Measurements from ENCODE around the gene C9orf78.

C9orf78 gene

GRCh38 chr9:129845373-129845772 lies 10.3 kb upstream of the C9orf78 start:
- DNase-seq (ENCODE audit: low read depth in 2 of 2): no peak

- DNase-seq (ENCODE audit: low read depth in 2 of 2): no peak
Observed at GRCh38 chr9:129841071-129841470, 6.0 kb upstream of the C9orf78 start.

GRCh38 chr9:129840034-129840433 lies 5.0 kb upstream of the C9orf78 start:
- no peak for DNase-seq (ENCODE audit: low read depth in 2 of 2)

GRCh38 chr9:129839324-129840023 lies 4.4 kb upstream of the C9orf78 start:
- no peak for DNase-seq (ENCODE audit: low read depth in 2 of 2)

GRCh38 chr9:129838707-129839259 lies 3.7 kb upstream of the C9orf78 start:
- DNase-seq (ENCODE audit: low read depth in 2 of 2): no peak

GRCh38 chr9:129836311-129837007 lies 1.4 kb upstream of the C9orf78 start:
- DNase-seq (ENCODE audit: low read depth in 2 of 2): peak in 1 of 2 donors; percentile 21

GRCh38 chr9:129835860-129836223 lies 767 bp upstream of the C9orf78 start:
- DNase-seq (ENCODE audit: low read depth in 2 of 2): no peak

GRCh38 chr9:129834489-129835127 lies 467 bp downstream of the C9orf78 start:
- DNase-seq (ENCODE audit: low read depth in 2 of 2): peak in 1 of 2 donors; percentile 12

GRCh38 chr9:129832982-129833381 lies 2.1 kb downstream of the C9orf78 start:
- no peak for DNase-seq (ENCODE audit: low read depth in 2 of 2)

GRCh38 chr9:129828969-129829368 lies 6.1 kb downstream of the C9orf78 start:
- no peak for DNase-seq (ENCODE audit: low read depth in 2 of 2)

GRCh38 chr9:129828051-129828450 lies 7.0 kb downstream of the C9orf78 start:
- DNase-seq (ENCODE audit: low read depth in 2 of 2): no peak

- DNase-seq (ENCODE audit: low read depth in 2 of 2): no peak
Observed at GRCh38 chr9:129826759-129827158, 8.3 kb downstream of the C9orf78 start.

- DNase-seq (ENCODE audit: low read depth in 2 of 2): no peak
Observed at GRCh38 chr9:129826344-129826743, 8.7 kb downstream of the C9orf78 start.

GRCh38 chr9:129823935-129824601 lies 11.0 kb downstream of the C9orf78 start, which contains the start of gene TOR1A:
Gene TOR1A (minus strand): TSS chr9:129824136. CDS start chr9:129824085, 51 bp downstream.
- peak; percentile 83 to 86 for DNase-seq (ENCODE audit: low read depth in 2 of 2)

GRCh38 chr9:129823542-129823934 lies 11.5 kb downstream of the C9orf78 start:
- DNase-seq (ENCODE audit: low read depth in 2 of 2): no peak

GRCh38 chr9:129822898-129823541 lies 12.1 kb downstream of the C9orf78 start:
- no peak for DNase-seq (ENCODE audit: low read depth in 2 of 2)

GRCh38 chr9:129816501-129817435 lies 18.3 kb downstream of the C9orf78 start:
- DNase-seq (ENCODE audit: low read depth in 2 of 2): no peak

- DNase-seq (ENCODE audit: low read depth in 2 of 2): no peak
Observed at GRCh38 chr9:129815278-129815677, 19.8 kb downstream of the C9orf78 start.

GRCh38 chr9:129814432-129815223 lies 20.4 kb downstream of the C9orf78 start:
- DNase-seq (ENCODE audit: low read depth in 2 of 2): no peak
